Erythroblast (primary cell): Measurements from ENCODE around the gene RNF220.

ENCODE experiments used
- GATA1 ChIP-seq: IDR thresholded peaks from 2 replicates; pipeline ENCODE4 v1.6.1; 2011; ENCODE audit warnings: low read depth, mild to moderate bottlenecking, control low read depth, low read length, moderate library complexity
- POLR2A ChIP-seq: IDR thresholded peaks from 2 replicates; pipeline ENCODE4 v1.6.1; 2011; ENCODE audit warnings: mild to moderate bottlenecking, low read length

- TF ChIP-seq POLR2A (no peak), GATA1 (no peak)
Measured at GRCh38 chr1:44388551-44388950, 16.5 kb upstream of the RNF220 start.
